GM19324 (cell line): ENCODE data around the gene LRGUK.
"Not testable (repeated sequence)": the region's sequence is repeated elsewhere in the genome, so short reads cannot be mapped to it uniquely, and the experiment has no call there.

Source experiments
- ATAC-seq: cut with Tn5 transposase; IDR thresholded peaks from one replicate; pipeline ENCODE4 v1.9.1; 2021; ENCODE audit warnings: mild to moderate bottlenecking, moderate library complexity; ENCODE audit not compliant: unreplicated experiment, low FRiP score

LRGUK gene

DNA sequence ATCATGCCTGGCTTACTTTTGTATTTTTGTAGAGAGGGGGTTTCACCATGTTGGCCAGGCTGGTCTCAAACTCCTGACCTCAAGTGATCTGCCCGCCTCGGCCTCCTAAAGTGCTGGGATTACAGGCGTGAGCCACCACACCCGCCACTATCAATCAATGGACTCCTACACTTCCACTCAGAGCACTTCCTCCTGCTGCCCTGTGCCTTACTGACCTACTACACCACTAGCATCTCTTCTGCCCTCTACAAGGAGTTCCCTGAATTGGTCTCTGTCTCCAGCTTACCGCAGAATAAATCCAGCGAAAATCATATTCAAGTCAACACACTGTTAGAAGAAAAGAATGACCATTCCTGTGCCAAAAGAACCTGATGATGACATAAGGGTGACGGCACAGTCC, 168.8 kb downstream of the LRGUK start:
- not testable (repeated sequence) for ATAC-seq

DNA sequence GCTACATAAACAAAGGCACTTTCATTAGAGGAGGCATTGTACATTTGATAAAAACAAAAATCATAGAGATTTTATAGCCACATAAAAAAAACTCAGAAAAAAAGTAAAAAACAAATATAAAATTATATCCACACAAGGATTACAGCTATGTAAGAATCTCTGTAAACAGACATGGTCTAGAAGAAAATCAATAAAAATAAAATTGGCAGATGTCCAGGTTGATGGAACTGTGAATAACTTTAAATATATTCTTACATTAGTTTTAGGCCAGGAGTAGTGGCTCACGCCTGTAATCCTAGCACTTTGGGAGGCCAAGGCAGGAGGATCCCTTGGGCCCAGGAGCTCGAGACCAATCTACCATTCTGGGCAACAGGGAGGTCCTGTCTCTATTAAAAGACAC, 170.3 kb downstream of the LRGUK start:
- ATAC-seq: no peak

DNA sequence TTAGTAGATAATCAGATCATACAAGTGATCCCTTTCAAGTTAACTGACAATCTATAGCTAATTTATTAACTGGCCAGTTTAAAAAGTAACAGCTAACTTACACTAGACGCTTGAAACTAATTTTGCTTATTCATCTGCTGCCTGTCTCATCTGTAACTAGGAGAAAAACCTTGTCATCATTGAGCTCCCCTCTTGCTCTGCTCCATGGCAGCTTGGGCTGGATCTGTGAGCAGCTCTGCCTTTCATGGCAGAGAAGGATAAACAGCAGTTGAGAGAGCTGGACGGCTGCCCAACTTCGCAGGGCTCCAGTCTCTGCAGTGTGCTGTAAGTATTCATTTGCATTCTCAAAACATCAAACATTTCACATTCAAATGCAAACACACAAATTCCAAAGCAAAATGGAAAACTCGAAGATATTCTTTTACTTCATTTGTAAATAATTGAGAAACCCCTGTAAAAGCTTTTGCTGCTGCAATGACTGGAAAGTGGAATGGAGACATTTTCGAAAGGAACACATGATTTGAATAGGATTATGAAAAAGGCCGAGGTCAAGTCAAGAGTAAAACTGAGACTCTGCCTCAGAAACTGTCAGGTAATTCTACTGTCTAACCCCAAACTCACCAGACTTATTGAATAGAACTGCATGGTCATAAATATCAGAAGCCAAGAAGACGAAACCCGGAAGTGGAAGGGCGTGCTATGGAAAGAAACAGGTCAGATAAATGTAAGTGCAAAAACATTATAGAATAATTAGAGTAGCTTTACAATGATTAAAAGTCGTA, 172.0 kb downstream of the LRGUK start:
- no peak for ATAC-seq

DNA sequence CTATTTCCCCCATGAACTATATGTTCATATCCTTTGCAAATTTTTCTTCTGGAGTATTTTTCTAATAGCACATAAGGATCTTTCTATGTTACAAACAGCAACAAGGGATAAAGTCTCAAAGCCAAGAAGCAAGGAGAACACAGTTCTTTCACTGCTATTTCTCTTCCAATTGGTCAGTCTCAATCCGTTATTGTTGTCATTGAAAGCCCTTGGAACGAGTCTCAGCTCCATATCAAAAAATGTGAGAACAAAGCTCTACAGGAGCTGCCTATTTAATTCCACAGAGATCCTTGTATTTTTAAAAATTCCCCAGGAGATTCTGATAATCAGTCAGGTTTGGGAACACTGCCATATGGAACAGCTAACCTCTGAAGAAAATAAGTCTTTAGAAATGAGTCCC, 173.8 kb downstream of the LRGUK start:
- no peak for ATAC-seq

DNA sequence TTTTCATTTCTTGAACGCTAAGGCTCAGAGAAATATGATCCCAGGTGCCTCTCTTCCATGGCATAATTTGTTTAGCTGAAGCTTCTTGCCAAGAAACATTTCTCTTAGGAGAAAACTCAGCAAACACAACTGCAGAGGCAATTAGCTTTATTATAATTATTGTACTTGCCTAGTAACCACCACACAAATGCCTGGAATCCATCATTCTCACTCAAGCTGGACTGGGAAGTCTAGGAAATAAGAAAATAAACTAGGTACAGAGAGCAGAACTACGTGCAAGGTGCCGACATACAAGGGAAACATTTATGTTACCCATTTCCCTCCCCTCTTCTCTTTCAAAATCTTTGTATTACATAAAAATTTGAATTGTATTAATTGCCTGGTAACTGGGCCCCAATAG, 174.5 kb downstream of the LRGUK start:
- no peak for ATAC-seq

DNA sequence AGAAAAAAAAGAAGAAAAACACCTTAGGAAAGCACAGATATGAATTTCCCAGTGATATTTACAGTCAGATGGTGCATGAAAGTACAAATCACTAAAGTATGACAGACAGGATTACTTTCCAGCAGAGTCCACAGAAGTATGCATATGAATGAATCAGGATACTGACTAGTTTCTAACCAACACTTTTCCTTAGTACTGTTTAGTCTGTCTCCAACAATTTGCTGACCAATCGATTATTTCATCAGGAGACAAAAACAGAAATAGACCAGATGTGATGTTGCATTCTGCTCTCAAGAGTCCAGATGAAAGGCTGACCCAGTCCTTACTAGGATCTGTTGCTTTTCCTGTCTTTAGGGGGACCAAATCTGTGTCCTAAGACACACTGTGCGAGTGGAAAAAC, 175.0 kb downstream of the LRGUK start:
- no peak for ATAC-seq

DNA sequence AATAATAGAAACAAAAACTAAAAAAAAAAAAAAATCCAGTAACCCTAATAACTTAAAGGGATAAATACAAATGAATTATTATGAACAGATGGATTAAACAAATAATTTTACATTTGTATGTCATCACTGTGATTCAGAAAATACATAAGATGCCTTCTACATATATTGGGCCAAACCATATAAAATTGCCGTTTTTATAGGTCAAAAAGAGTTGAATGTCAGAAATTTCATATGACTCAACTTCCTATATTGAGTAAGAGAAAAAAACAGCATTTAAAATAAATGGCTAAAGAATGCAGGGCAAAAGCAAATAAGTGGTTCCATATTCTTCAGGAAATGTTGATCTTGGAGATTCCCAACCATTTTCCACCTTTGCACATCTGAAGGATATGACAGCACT, 180.2 kb downstream of the LRGUK start:
- no peak for ATAC-seq

DNA sequence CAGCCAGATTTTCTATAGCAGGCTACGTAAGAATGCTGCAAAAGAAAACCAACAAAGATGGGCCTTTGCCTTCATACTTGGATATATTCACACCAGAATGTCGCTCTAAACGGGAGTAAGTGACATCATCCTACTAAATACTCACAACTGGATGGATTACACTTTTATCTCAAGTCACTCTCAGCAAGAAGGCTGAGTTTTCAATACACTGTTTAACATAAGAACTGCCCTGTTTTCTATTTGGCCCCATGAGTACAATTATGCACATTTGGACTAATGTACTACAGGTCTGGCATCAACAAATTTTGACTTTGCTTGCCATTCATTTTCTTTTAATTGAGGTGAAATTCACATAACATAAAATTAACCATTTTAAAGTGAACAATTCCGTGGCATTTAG, 181.4 kb downstream of the LRGUK start:
- no peak for ATAC-seq

DNA sequence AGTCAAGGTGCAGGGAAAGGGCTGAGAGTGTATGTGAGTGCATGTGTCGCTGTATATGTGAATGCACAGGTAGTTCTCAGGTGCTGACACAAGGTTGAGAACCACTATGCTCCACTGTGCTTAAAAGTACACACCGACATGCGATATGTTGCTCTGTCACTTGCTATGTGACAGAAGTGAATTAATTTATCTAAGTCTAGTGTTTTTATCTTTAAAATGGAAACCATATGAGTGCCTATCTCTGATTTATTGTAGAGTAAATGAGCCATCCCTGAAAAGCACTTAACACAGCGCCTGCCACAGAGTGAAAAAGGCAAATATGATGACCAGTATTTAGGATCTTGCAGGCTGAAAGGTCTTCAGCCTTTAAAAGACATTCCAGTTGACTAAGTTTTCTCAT, 184.7 kb downstream of the LRGUK start:
- ATAC-seq: no peak

DNA sequence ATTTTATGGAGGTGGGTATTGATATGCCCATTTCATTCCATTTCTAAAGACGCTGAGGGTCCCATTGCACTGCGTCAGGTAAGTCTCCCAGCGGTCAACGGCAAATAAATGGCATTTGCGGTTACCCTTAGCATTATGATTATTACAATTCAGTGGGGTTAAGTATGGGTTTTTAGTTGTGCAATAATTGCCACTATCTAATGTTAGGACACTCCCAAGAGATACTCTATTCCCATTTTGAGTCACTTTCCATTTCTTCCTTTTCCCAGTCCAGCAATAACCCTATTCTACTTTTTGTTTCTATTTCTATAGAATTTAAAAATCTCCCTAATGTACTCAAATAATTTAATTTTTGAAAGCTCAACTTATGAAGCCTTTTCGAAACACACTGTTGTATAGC, 185.6 kb downstream of the LRGUK start:
- no peak for ATAC-seq

DNA sequence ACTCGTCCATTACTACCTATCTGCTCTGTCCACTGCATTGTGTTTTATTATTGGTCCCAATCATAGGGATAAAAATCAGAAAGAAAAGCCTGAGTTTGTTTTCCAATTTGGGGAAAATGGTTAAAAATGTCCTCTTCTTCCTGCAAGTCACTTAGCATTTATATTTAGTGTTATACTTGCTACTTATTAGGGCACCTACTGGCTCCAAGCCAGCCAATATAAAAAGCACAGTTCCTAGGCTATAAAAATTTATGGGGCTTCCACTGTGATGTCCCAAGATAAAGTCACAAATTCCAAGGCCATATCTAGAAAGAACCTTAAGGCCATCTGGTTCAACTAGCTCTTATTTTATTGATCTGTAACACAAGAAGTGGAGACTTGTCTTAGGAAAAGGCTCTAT, 186.4 kb downstream of the LRGUK start:
- ATAC-seq: no peak
